ENCODE results near the gene TMEM260. TPM values are rescaled to one million over a fixed set of nuclear protein-coding genes. Genes with fewer than 3 reads are reported as not detected.

TMEM260 gene
- total RNA-seq, 1 donor from 2014 or later: 14.2 TPM

- Mint-ChIP-seq H3K36me3 (ENCODE audit: low read depth) (peaks cover 44% of the 10 kb centered on the region), H3K27me3 (ENCODE audit: insufficient read depth) (no peaks in the 10 kb centered on the region), H3K27ac (no peak overlapping the region), H3K4me3 (no peak overlapping the region), H3K4me1 (ENCODE audit: low read depth) (no peaks in the 10 kb centered on the region), H3K9me3 (peaks cover 11% of the 10 kb centered on the region)
- DNase-seq (ENCODE audit: low spot score): no peak
- intact Hi-C loops (cut with micrococcal nuclease): no loop called here
Observed at GRCh38 chr14:56630707-56631106, 51.1 kb downstream of the TMEM260 start.

DNA sequence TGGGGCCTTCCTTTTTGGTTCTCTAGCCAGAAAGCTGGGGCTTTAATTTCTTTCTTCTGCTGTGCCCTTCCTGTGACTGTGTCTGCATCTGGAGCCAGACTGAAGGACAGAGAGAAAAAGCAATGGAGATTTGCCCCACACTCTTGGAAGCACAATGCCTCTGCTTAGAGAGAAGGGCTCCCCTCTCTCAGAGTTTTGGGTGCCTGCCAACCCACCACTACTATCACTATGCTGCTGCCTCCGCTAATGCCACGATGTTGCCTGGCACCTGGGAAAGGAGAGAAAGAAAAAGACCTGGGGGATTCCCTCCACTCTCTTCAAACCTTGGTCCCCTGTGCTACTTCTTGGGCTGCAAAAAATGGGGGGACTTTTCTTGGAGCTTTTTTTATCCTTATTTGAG, 52.6 kb downstream of the TMEM260 start:
- H3K4me3 Mint-ChIP-seq: no peak overlapping the region
- intact Hi-C loops (cut with micrococcal nuclease): no loop called here
- no peaks in the 10 kb centered on the region for H3K4me1 Mint-ChIP-seq (ENCODE audit: low read depth)
- H3K9me3 Mint-ChIP-seq: peaks cover 11% of the 10 kb centered on the region
- H3K27me3 Mint-ChIP-seq (ENCODE audit: insufficient read depth): no peaks in the 10 kb centered on the region
- peaks cover 54% of the 10 kb centered on the region for H3K36me3 Mint-ChIP-seq (ENCODE audit: low read depth)
- no peak for DNase-seq (ENCODE audit: low spot score)
- H3K27ac Mint-ChIP-seq: no peak overlapping the region

DNA sequence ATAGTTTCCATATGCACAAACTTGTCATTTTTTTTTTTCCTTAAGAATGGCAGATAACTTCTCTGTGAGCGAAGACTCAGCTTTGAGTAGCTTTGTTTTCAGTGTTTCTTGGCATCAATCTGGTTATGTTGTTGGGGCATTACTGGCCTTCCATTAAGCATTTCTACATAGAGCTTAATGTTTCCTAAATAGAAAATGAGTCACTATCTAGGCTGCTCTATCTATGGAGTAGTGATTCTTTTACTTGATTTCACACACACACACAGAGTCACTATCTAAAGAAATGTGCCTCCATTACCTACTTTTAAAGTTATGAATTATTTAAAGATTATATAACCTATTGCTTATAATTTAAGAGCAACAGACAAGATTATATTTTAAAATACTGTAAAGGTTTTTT, 53.9 kb downstream of the TMEM260 start:
- DNase-seq (ENCODE audit: low spot score): no peak
- H3K4me1 Mint-ChIP-seq (ENCODE audit: low read depth): no peaks in the 10 kb centered on the region
- H3K27me3 Mint-ChIP-seq (ENCODE audit: insufficient read depth): no peaks in the 10 kb centered on the region
- H3K9me3 Mint-ChIP-seq: peaks cover 11% of the 10 kb centered on the region
- H3K4me3 Mint-ChIP-seq: no peak overlapping the region
- H3K27ac Mint-ChIP-seq: no peak overlapping the region
- intact Hi-C loops (cut with micrococcal nuclease): no loop called here
- peaks cover 55% of the 10 kb centered on the region for H3K36me3 Mint-ChIP-seq (ENCODE audit: low read depth)

GRCh38 chr14:56635041-56635440, 55.4 kb downstream of the TMEM260 start:
- Mint-ChIP-seq H3K4me1 (ENCODE audit: low read depth) (no peaks in the 10 kb centered on the region), H3K36me3 (ENCODE audit: low read depth) (peaks cover 66% of the 10 kb centered on the region), H3K9me3 (peaks cover 9% of the 10 kb centered on the region), H3K27ac (no peak overlapping the region), H3K27me3 (ENCODE audit: insufficient read depth) (no peaks in the 10 kb centered on the region), H3K4me3 (no peak overlapping the region)
- intact Hi-C loops (cut with micrococcal nuclease): no loop called here
- no peak for DNase-seq (ENCODE audit: low spot score)

DNA sequence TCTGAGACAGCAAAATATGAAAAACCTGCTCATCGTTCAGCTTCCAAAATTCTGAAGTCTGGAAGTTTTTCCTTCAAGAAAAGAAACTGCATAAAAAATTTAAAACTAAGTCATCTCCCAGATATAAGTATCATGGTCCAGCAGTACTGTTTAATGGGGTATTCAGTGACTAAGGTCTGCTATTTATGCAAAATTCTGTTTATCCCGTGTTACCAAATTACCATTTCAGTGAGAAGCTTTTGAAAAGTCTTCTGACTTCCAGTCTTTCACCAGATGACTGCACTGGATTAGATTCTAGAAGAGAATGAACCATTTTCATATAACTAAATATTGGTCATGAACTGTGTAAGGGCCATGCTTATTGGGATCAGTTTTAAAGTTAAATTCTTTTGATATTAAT, 67.9 kb downstream of the TMEM260 start:
- intact Hi-C loops (cut with micrococcal nuclease): no loop called here
- peaks cover 2% of the 10 kb centered on the region for H3K36me3 Mint-ChIP-seq (ENCODE audit: low read depth)
- H3K27me3 Mint-ChIP-seq (ENCODE audit: insufficient read depth): no peaks in the 10 kb centered on the region
- H3K27ac Mint-ChIP-seq: no peak overlapping the region
- no peaks in the 10 kb centered on the region for H3K4me1 Mint-ChIP-seq (ENCODE audit: low read depth)
- no peak for DNase-seq (ENCODE audit: low spot score)
- no peaks in the 10 kb centered on the region for H3K9me3 Mint-ChIP-seq
- H3K4me3 Mint-ChIP-seq: no peak overlapping the region

DNA sequence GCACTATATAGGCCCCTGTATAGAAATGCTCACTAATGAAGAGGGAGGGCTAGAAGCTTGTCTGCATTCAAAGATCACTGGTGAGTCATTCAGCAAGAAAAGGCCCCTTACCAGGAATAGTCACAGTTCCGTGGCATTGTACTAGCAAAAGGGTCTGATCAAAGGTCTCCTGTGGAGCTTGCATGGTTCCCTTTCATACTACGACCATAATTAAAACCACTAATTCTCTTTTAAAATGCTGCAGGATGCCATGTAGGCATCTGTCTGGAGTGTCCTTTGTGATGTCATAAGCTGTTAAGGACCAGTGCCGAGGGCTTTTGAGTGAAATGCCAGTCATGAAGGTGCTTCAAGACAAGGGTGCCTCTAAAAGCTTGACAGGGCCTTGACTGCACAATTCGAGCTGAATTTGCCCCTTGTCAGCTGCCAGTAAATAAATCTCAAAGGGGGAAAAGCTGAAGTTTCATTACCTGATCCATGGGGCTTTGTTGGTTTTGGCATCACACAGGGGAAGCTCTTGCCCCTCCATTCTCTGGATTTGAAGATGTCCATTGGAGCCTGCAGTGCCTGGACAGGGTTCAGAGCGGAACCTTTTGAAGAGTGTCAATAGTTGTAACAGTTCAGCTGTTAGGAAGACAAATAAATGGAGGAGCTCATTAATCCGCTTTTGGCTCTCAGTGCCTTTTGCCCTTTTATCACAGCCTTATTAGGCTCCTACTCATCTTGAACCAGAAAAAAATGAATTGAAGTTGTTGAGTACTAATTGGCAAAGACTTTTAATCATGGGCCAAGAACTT, 69.1 kb downstream of the TMEM260 start:
- Mint-ChIP-seq H3K4me1 (ENCODE audit: low read depth) (no peaks in the 10 kb centered on the region), H3K4me3 (no peak overlapping the region), H3K36me3 (ENCODE audit: low read depth) (peaks cover 2% of the 10 kb centered on the region), H3K9me3 (no peaks in the 10 kb centered on the region), H3K27me3 (ENCODE audit: insufficient read depth) (no peaks in the 10 kb centered on the region), H3K27ac (no peak overlapping the region)
- intact Hi-C loops (cut with micrococcal nuclease): no loop called here
- no peak for DNase-seq (ENCODE audit: low spot score)

DNA sequence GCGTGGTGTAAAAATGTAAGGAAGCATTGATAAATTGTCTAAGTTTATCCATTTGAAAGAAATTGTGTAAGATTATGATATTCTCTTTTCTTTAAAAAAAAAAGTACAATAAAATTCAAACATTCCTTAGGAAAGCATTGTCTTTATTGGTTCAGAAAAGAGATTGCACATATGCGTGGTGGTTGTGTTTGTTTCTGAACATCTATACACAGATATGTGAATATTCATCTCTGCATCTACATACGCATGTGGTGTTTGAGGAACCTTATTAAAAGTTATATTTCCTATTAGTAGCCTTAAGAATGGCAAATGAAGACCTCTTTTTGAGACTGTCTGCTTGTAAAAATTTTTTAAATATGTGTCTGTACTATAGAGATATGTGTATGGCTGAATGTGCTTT, 69.8 kb downstream of the TMEM260 start:
- no peak overlapping the region for H3K27ac Mint-ChIP-seq
- no peak for DNase-seq (ENCODE audit: low spot score)
- H3K27me3 Mint-ChIP-seq (ENCODE audit: insufficient read depth): no peaks in the 10 kb centered on the region

DNA sequence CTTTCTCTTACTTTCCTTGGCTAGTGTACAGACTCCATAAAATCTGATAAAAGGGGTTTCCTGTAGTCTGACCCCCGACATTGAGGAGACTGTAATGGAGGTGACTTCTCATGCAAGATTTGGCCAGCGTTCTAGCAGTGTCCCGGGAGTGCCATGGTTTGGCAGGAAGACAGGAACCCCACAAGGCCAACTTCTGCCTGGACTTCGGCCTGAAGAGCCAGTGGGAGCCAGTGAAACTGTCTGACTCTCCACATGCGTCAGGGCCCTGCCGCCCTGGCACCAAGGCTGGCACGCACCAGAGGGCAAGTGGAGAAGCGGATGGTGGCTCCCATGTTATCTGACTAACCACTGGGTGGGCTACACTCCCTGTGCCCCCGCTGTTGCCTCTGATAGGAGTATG, 70.5 kb downstream of the TMEM260 start:
- Mint-ChIP-seq H3K36me3 (ENCODE audit: low read depth) (peaks cover 2% of the 10 kb centered on the region), H3K27ac (no peak overlapping the region), H3K9me3 (no peaks in the 10 kb centered on the region), H3K27me3 (ENCODE audit: insufficient read depth) (no peaks in the 10 kb centered on the region), H3K4me3 (no peak overlapping the region), H3K4me1 (ENCODE audit: low read depth) (no peaks in the 10 kb centered on the region)
- DNase-seq (ENCODE audit: low spot score): no peak
- intact Hi-C loops (cut with micrococcal nuclease): no loop called here

More for the DNA sequence above, 69.8 kb downstream of the TMEM260 start:
- intact Hi-C loops (cut with micrococcal nuclease): no loop called here
- Mint-ChIP-seq H3K4me1 (ENCODE audit: low read depth) (no peaks in the 10 kb centered on the region), H3K4me3 (no peak overlapping the region), H3K36me3 (ENCODE audit: low read depth) (peaks cover 2% of the 10 kb centered on the region), H3K9me3 (no peaks in the 10 kb centered on the region)

- Mint-ChIP-seq H3K27me3 (ENCODE audit: insufficient read depth) (no peaks in the 10 kb centered on the region), H3K4me1 (ENCODE audit: low read depth) (no peaks in the 10 kb centered on the region)
- intact Hi-C loops (cut with micrococcal nuclease): no loop called here
Observed at GRCh38 chr14:56650979-56651378, 71.4 kb downstream of the TMEM260 start.

GRCh38 chr14:56657604-56658003, 78.0 kb downstream of the TMEM260 start:
- Mint-ChIP-seq H3K27ac (no peak overlapping the region), H3K4me3 (no peak overlapping the region), H3K27me3 (ENCODE audit: insufficient read depth) (no peaks in the 10 kb centered on the region), H3K36me3 (ENCODE audit: low read depth) (no peaks in the 10 kb centered on the region), H3K4me1 (ENCODE audit: low read depth) (no peaks in the 10 kb centered on the region), H3K9me3 (no peaks in the 10 kb centered on the region)
- intact Hi-C loops (cut with micrococcal nuclease): no loop called here
- DNase-seq (ENCODE audit: low spot score): no peak

More at GRCh38 chr14:56650979-56651378, 71.4 kb downstream of the TMEM260 start:
- Mint-ChIP-seq H3K36me3 (ENCODE audit: low read depth) (peaks cover 2% of the 10 kb centered on the region), H3K4me3 (no peak overlapping the region), H3K27ac (no peak overlapping the region), H3K9me3 (no peaks in the 10 kb centered on the region)
- DNase-seq (ENCODE audit: low spot score): no peak

GRCh38 chr14:56659378-56659777, 79.8 kb downstream of the TMEM260 start:
- intact Hi-C loops (cut with micrococcal nuclease): no loop called here
- H3K4me3 Mint-ChIP-seq: no peak overlapping the region
- H3K9me3 Mint-ChIP-seq: no peaks in the 10 kb centered on the region

DNA sequence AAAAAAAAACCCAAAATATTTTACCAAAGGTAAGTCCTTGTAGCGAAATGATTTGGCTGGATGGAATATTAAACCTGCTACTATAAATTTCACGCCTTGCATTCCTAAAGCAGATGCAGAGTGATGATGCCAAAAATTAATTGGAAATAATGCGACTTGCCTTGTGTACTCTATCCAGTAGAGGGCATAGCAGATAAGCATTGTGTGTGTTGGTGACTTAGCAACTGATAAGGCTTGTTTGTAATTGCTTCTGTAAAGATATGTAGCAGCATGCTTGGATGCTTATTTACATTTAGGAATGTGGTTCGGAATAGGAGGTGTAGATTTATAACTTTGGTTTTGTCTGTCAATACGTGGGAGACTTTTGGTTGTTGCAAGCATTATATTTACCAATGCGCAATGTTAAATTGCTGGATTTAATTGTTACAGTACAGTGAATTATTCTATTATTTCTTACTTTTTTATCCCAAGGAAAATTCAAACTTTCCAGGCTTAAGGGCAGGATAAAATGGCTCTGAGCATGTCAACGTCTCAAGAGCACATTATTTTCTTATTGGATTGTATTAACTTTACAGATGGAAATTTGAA, 80.5 kb downstream of the TMEM260 start:
- H3K4me3 Mint-ChIP-seq: no peak overlapping the region
- H3K9me3 Mint-ChIP-seq: no peaks in the 10 kb centered on the region
- DNase-seq (ENCODE audit: low spot score): no peak
- no peaks in the 10 kb centered on the region for H3K36me3 Mint-ChIP-seq (ENCODE audit: low read depth)
- intact Hi-C loops (cut with micrococcal nuclease): loop anchor here (1.0 to 5.0 kb wide), 2 partner anchors 522 to 657 kb away; no protein-coding TSS in a partner anchor
- H3K4me1 Mint-ChIP-seq (ENCODE audit: low read depth): no peaks in the 10 kb centered on the region
- H3K27me3 Mint-ChIP-seq (ENCODE audit: insufficient read depth): no peaks in the 10 kb centered on the region
- H3K27ac Mint-ChIP-seq: no peak overlapping the region

More at GRCh38 chr14:56659378-56659777, 79.8 kb downstream of the TMEM260 start:
- no peak overlapping the region for H3K27ac Mint-ChIP-seq
- H3K27me3 Mint-ChIP-seq (ENCODE audit: insufficient read depth): no peaks in the 10 kb centered on the region
- H3K36me3 Mint-ChIP-seq (ENCODE audit: low read depth): no peaks in the 10 kb centered on the region
- DNase-seq (ENCODE audit: low spot score): no peak
- no peaks in the 10 kb centered on the region for H3K4me1 Mint-ChIP-seq (ENCODE audit: low read depth)

DNA sequence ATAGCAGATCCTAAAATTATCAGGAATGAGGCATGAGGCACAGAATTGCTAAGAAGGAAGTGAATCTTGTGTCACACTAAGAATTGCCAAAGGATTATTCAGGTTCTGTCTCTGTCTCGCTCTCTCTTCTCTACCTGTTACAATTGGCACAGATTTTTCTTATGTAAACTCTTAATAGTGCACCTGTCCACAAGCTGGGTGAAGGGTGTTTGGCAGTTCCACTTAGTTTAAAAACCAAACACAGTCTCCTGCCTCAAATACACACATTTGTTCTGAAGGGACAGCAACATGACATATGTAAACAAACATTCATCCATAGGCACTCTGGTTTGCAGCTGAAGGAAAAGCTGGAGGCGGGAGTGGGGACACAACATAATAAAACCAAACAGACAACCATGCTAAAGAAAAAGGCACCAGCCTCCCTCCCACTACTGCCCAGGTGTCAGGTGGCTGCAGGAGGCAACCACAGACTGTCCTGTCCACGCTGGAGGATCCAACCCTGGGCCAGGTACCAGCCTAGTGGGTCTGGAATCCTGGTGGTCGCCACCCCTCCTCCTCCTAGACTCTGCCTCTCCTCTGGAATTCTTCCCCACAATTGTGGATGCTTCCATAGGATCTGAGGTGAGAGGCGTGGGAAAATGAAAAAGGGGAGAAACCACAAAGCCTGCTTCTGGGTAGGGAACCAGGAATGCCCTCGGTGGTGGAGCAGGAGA, 81.2 kb downstream of the TMEM260 start:
- no peak overlapping the region for H3K27ac Mint-ChIP-seq
- H3K27me3 Mint-ChIP-seq (ENCODE audit: insufficient read depth): no peaks in the 10 kb centered on the region

More for the DNA sequence above, 81.2 kb downstream of the TMEM260 start:
- DNase-seq (ENCODE audit: low spot score): no peak
- Mint-ChIP-seq H3K9me3 (peaks cover under 1% of the 10 kb centered on the region), H3K4me1 (ENCODE audit: low read depth) (no peaks in the 10 kb centered on the region), H3K36me3 (ENCODE audit: low read depth) (no peaks in the 10 kb centered on the region), H3K4me3 (no peak overlapping the region)
- intact Hi-C loops (cut with micrococcal nuclease): loop anchor here (1.0 to 5.0 kb wide), 2 partner anchors 521 to 656 kb away; no protein-coding TSS in a partner anchor

Data from activated T-helper 1 cell treated with anti-CD3 and anti-CD28 coated beads, Interleukin-12 subunit alpha, Interleukin-12 subunit beta, Interleukin-2, Interleukin-4 antibody, amounts not matched to agents 30 ng/mL and 10 ng/mL and 1 ng/mL, durations not matched to agents 14 hours and 24 hours and 36 hours (primary cell).